Activated B cell treated with CpG ODN at 0.5 μM for 24 hours (primary cell): ENCODE measurements around the gene PDE1C. TPM values are rescaled to one million over a fixed set of nuclear protein-coding genes. Genes with fewer than 3 reads are reported as not detected.

ENCODE experiments used
- ATAC-seq: fragments of 200-7000 bp; cut with Tn5 transposase; one replicate; pipeline ENCODE4 v1.10.0; 2021; ENCODE audit warnings: low read depth, mild to moderate bottlenecking, moderate library complexity
- CTCF ChIA-PET: fragments of 350-600 bp; sonication (Branson Sonifier 250); formaldehyde crosslinking; loops from one replicate; lab custom pipeline; 2021; ENCODE audit warnings: antibody characterized with exemption; lab: Charles Lee
- POLR2A ChIA-PET: fragments of 350-600 bp; sonication (Branson Sonifier 250); formaldehyde crosslinking; loops from one replicate; lab custom pipeline; 2021; ENCODE audit warnings: antibody characterized with exemption; lab: Charles Lee
- DNase-seq: peaks from one replicate; pipeline ENCODE4 v3.0.0; 2022
- H3K27ac Mint-ChIP-seq: one replicate; pipeline ENCODE4 v1.8.0; 2020; ENCODE audit warnings: mixed read lengths
- H3K27me3 Mint-ChIP-seq: one replicate; pipeline ENCODE4 v1.8.0; 2021; ENCODE audit warnings: mixed read lengths
- H3K36me3 Mint-ChIP-seq: one replicate; pipeline ENCODE4 v1.8.0; 2021; ENCODE audit warnings: low read depth, mixed read lengths
- H3K4me1 Mint-ChIP-seq: one replicate; pipeline ENCODE4 v1.8.0; 2021; ENCODE audit warnings: mixed read lengths
- H3K4me3 Mint-ChIP-seq: one replicate; pipeline ENCODE4 v1.8.0; 2020; ENCODE audit warnings: mild to moderate bottlenecking, mixed read lengths
- H3K9me3 Mint-ChIP-seq: one replicate; pipeline ENCODE4 v1.8.0; 2020; ENCODE audit warnings: mixed read lengths
- CTCF ChIP-seq: fragments of 200-600 bp; IDR thresholded peaks from one replicate; pipeline ENCODE4 v1.8.0; 2022; ENCODE audit warnings: antibody characterized with exemption, mild to moderate bottlenecking
- intact Hi-C: fragments of 100-400 bp; cut with micrococcal nuclease; formaldehyde crosslinking; loops from one replicate; pipeline ENCODE4 v1.15.1; 2024
- total RNA-seq: library from RNA; stranded (reverse); gene quantifications from 2 replicates; pipeline ENCODE4 v1.2.3, GENCODE V29; 2022

PDE1C gene
- total RNA-seq, 1 donor from 2014 or later = not detected

GRCh38 chr7:31934551-31934950 is 135.7 kb downstream of the PDE1C start:
- H3K9me3 Mint-ChIP-seq = peaks cover 4% of the 10 kb centered on the region
- ChIA-PET CTCF (no interaction called here), POLR2A (no interaction called here)
- H3K36me3 Mint-ChIP-seq = no peaks in the 10 kb centered on the region
- no peak for ATAC-seq
- no peak overlapping the region for H3K27ac Mint-ChIP-seq
- no peaks in the 10 kb centered on the region for H3K27me3 Mint-ChIP-seq
- TF ChIP-seq CTCF = no peak
- H3K4me1 Mint-ChIP-seq = no peaks in the 10 kb centered on the region
- intact Hi-C loops = no loop called here
- DNase-seq = no peak
- H3K4me3 Mint-ChIP-seq = no peak overlapping the region

- no peak for ATAC-seq
- H3K36me3 Mint-ChIP-seq = no peaks in the 10 kb centered on the region
Observed at GRCh38 chr7:31933481-31933880, 136.7 kb downstream of the PDE1C start.

GRCh38 chr7:31926991-31927584 is 143.1 kb downstream of the PDE1C start:
- Mint-ChIP-seq H3K27me3 (no peaks in the 10 kb centered on the region), H3K27ac (no peak overlapping the region), H3K36me3 (no peaks in the 10 kb centered on the region), H3K4me3 (no peak overlapping the region), H3K4me1 (no peaks in the 10 kb centered on the region), H3K9me3 (no peaks in the 10 kb centered on the region)
- CTCF ChIA-PET = no interaction called here
- POLR2A ChIA-PET = no interaction called here
- TF ChIP-seq CTCF = no peak
- DNase-seq (no peak), ATAC-seq (no peak)
- intact Hi-C loops = no loop called here

More at GRCh38 chr7:31933481-31933880, 136.7 kb downstream of the PDE1C start:
- H3K27me3 Mint-ChIP-seq = no peaks in the 10 kb centered on the region
- no peak for DNase-seq
- POLR2A ChIA-PET = no interaction called here
- CTCF ChIA-PET = no interaction called here
- intact Hi-C loops = no loop called here
- H3K4me1 Mint-ChIP-seq = no peaks in the 10 kb centered on the region
- no peak overlapping the region for H3K27ac Mint-ChIP-seq
- peaks cover 4% of the 10 kb centered on the region for H3K9me3 Mint-ChIP-seq
- no peak for TF ChIP-seq CTCF
- no peak overlapping the region for H3K4me3 Mint-ChIP-seq

- no peak for ATAC-seq
- Mint-ChIP-seq H3K4me3 (no peak overlapping the region), H3K27me3 (no peaks in the 10 kb centered on the region), H3K36me3 (no peaks in the 10 kb centered on the region), H3K4me1 (no peaks in the 10 kb centered on the region), H3K27ac (no peak overlapping the region), H3K9me3 (no peaks in the 10 kb centered on the region)
- TF ChIP-seq CTCF = no peak
- ChIA-PET POLR2A (no interaction called here), CTCF (no interaction called here)
- intact Hi-C loops = no loop called here
- no peak for DNase-seq
Observed at GRCh38 chr7:31925753-31926454, 144.3 kb downstream of the PDE1C start.

GRCh38 chr7:31924251-31924650 is 146.0 kb downstream of the PDE1C start:
- H3K27me3 Mint-ChIP-seq = no peaks in the 10 kb centered on the region
- POLR2A ChIA-PET = no interaction called here

More at GRCh38 chr7:31924251-31924650, 146.0 kb downstream of the PDE1C start:
- TF ChIP-seq CTCF = no peak
- Mint-ChIP-seq H3K27ac (no peak overlapping the region), H3K4me1 (no peaks in the 10 kb centered on the region), H3K9me3 (no peaks in the 10 kb centered on the region), H3K36me3 (no peaks in the 10 kb centered on the region), H3K4me3 (no peak overlapping the region)
- CTCF ChIA-PET = no interaction called here
- intact Hi-C loops = no loop called here
- ATAC-seq = no peak
- DNase-seq = no peak
